GM19099 (cell line): Measurements from ENCODE around the gene ZNF317.

ENCODE experiments used
- POLR2A ChIP-seq: IDR thresholded peaks from 3 replicates; pipeline ENCODE4 v1.6.1; 2011; ENCODE audit warnings: low read depth; ENCODE audit not compliant: insufficient read length; ENCODE audit errors: extremely low read depth

Gene ZNF317

DNA sequence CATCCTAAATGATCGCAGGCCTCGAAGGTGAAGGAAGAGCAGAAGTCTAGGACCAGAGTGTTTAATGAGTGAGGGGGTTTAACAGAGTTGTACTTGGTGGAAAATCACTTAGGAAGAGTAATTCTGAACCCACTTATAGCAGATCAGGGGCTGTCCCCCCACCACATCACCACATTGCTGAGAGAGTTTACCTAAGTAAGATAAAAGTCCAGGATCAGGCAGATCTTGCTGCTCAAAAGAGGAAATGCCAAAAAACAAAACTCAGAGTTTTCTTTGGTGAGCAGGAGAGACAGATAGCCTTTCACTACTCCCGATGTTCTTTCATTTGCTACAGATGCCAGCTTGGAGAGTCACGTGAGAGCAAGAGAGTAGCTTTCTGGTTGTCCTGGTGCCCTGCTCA, 15.4 kb downstream of the ZNF317 start:
- TF ChIP-seq POLR2A: no peak

DNA sequence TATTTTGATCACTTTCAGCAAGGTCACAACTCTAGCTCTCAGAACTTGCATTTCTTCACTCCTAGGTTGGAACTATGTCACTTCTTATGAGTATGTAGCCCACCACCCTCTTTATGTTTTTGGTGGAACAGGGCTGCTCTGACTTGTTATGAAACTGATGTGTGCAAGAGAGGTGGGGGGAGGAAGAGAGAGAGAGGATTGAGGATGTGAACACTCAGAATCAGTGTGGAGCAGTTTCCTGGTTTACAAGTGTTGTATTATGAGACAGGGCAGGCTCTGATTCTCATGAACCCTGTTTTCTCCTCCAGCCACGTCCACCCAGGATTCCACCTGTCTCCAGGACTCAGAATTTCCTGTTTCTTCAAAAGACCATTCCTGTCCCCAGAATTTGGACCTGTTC, 16.1 kb downstream of the ZNF317 start:
- TF ChIP-seq POLR2A: no peak

DNA sequence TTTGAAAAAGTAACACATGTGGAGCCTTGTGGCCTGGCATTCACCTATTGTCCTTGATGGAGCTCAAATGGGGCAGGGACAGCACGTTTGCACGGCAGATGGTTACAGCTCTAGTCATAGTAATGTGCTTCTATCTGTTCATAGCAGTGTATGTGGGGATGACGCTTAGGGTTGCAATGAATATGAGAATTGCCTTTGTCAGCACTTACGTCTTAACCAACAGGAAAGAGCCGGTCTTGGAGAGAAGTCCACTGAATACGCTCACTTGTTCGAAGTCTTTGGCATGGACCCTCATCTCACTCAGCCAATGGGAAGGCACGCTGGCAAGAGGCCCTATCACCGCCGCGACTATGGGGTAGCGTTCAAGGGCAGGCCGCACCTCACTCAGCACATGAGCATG, 19.7 kb downstream of the ZNF317 start:
- TF ChIP-seq POLR2A: no peak

DNA sequence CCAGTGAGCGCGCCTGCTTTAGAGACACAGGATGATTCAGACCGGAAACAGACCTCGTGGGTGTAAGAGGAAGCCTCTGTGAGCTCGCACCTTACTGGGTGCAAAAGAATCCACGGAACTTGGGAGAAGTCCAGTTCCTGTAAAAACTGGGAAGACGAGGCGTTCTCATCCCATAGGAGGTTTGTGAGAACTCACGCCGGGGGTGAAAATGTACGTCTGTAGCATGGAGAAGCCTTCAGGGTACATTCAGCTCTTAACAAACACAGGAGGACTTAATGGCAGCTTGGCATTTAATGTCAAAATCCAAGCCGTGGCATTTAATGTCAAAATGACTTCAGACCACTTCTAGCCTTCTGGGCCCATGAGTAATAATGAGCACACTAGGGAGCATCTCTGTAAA, 21.2 kb downstream of the ZNF317 start:
- TF ChIP-seq POLR2A: no peak

DNA sequence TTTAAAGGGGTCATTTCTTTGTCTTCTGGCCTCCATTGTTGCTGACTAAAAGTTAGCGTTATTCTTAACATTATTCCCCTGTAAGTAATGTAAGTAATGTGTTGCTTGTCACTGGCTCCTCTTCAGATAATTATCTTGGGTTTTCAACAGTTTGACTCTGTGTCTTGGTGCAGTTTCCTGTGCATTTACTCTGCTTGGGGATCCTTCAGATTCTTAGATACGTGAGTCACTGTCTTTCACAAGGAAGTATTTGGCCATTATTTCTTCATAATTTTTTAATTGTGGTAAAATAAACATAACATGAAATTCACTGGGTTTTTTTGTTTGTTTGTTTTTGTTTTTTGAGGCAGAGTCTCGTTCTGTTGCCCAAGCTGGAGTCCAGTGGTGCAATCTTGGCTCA, 25.1 kb downstream of the ZNF317 start:
- TF ChIP-seq POLR2A: no peak

DNA sequence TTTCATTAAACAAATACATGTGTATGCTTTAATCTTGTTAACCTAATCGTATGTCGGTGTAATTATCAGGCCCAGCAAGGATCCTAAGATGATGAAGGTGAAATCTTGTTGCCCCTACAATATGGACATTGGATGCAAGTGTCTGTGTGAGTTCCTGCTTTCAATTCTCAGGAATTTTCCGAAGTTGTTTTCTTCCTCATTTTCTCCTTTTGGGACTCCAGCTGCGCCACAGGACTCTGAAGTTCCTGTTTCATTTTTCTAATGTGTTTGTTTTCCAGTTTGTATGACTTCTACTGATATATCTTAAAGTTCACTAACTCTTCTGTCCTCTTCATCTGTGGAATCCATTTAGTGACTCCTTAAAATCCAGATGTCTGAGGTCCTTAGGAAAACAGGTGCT, 26.6 kb downstream of the ZNF317 start:
- TF ChIP-seq POLR2A: no peak

DNA sequence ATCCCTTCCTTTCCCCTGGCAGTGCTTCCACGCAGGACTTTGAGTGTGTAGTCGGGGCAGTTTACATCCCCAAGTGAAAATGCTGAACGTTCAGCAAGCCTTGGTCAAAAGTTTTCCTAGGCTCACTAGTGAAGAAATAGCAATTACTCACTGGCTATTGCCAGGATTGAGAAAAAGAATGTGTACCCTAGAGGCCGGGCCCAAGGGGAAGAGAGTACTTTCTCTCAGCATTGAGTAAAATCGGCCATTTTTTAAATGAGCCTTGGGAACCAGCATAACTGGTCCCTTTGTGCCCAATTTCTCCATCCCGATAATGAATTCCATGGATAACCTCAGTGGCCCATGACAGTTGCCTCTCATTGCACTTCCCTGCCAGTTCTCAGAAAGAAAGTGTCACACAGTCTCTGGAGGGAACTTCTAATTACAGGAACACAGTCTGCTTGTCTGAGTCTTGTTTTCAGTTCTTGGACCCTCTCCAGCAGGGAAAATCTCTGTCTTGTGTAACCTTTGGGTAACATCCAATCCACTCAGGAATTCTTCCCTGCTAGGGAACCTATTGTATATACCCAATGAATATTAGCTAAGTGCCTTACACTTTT, 31.3 kb downstream of the ZNF317 start:
- no peak for TF ChIP-seq POLR2A

DNA sequence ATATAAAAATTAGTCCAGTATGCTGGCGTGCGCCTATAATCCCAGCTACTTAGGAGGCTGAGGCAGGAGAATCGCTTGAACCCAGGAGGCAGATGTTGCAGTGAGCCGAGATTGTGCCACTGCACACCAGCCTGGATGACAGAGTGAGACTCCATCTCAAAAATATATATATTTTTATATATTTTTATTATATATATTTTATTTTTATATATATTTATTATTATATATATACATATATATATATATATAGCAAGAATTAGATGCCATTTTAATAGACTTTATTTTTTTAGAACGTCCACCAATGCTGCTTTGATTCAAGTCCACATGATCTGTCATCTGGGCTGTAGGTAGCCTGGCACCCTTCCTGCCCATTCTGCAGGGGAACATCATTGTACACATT, 35.1 kb downstream of the ZNF317 start:
- no peak for TF ChIP-seq POLR2A

DNA sequence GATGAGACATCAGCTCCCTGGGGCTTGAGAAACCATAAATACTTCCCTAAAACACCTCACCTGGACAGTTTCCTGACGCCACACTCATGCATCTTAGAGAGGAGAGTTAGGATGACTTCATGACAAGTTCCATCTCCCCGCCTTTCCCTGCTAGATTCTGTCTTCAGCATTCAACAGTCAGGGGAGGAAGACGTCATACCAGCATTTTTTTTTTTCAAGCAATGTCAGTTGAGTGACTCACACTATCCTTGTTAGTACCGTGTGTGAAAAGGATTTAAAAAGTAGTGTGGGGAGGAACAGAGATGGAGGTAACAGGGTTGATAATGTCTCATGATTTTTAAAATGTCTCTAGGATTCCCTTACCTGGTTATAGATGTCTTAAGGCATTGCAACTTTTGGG, 38.7 kb downstream of the ZNF317 start, which contains the start of gene OR7D2:
Gene OR7D2, plus strand, starts transcription at position 79 of the 400 bp plus-strand sequence. CDS start 6,803 bp downstream, outside the sequence.
- TF ChIP-seq POLR2A: no peak

DNA sequence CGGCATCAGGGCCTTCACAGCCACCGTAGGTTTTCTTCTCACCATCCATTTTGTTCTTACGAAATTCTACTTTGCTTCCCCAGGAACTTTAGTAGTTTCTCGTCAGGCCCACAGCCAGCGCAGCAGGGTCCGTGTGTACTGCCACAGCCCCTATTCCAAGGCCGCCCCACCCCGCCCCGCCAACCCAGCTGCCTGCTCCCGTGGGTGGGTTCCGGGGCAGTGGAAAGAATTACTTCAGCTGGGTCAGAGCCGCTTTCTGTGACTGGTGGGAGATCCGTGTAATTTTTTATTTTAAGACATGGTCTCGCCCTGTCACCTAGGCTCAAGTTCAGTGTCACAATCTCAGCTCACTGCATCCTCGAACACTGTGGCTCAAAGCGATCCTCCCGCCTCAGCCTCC, 42.8 kb downstream of the ZNF317 start:
- no peak for TF ChIP-seq POLR2A

DNA sequence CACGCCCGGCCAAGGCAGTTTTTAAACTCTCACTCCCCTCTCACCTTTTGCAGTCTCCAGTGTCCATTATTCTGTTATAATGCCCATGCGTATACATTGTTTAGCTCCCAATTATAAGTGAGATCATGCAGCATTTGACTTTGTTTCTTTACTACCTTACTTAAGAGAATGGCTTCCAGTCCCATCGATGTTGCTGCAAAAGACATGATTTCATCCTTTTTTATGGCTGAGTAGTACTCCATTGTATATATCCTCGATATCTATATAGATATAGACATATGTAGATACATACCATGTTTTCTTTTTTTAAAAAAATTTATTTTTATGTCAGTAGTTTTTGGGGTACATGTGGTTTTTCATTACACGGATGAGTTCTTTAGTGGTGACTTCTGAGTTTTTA, 47.0 kb downstream of the ZNF317 start:
- TF ChIP-seq POLR2A: no peak

DNA sequence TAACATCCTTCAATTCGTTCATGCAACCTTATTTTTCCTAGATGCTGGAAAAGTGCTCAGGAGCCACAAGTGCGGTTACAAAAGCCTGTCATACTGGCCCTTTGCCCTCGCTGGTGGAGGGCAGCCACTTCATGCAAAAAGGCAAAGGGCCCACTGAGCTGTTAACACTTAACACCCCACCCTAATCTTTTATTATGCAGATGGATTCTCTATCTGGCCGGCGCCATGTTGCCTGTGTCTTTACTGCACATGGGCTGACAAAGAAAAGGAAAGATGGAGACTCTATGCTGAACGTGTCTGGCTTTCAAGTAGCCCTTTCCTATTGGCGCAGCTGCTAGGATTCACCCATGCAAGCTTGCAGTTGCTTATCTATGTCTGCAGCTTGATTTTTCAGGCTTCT, 49.3 kb downstream of the ZNF317 start:
- no peak for TF ChIP-seq POLR2A

DNA sequence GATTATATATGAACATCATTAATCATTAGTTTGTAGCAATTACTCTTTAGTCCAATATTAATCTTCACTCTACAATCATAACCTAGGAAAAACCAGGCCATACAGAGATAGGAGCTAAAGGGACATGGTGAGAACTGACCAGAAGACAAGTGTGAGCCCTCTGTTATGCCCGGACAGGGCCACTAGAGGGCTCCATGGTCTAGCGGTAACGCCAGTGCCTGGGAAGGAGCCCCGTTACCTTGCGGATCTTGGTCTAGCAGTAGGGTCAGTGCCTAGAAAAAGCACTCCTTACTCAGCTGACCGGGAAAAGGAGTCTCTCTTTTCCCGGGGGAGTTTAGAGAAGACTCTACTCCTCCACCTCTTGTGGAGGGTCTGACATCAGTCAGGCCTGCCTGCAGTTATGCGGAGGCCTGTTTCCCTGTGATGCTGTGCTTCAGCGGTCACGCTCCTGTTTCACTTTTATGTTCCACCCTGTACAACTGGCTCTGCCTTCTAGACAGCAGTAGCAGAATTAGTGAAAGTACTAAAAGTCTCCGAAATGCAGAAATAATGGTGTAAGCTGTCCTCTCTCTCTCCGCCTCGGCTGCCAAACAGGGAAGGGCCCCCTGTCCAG, 65.4 kb downstream of the ZNF317 start:
- no peak for TF ChIP-seq POLR2A
